HEK293 (cell line): ENCODE measurements around the gene DUS1L.

Source experiments
- PRDM6 ChIP-seq: fragments of 450-650 bp; formaldehyde crosslinking; IDR thresholded peaks from 2 replicates; pipeline ENCODE4 v1.5.1; 2017; ENCODE audit warnings: missing biosample characterization, missing genetic modification characterization
- ZBTB11 ChIP-seq: fragments of 450-650 bp; formaldehyde crosslinking; conservative IDR thresholded peaks from 2 replicates; pipeline ENCODE4 v1.5.1; 2016; ENCODE audit warnings: low read depth, missing biosample characterization, missing genetic modification characterization
- ZNF138 ChIP-seq: fragments of 450-650 bp; formaldehyde crosslinking; IDR thresholded peaks from 2 replicates; pipeline ENCODE4 v1.5.1; 2016; ENCODE audit warnings: missing biosample characterization, missing genetic modification characterization, borderline replicate concordance
- ZNF23 ChIP-seq: fragments of 450-650 bp; formaldehyde crosslinking; IDR thresholded peaks from 2 replicates; pipeline ENCODE4 v1.5.1; 2016; ENCODE audit warnings: missing biosample characterization, missing genetic modification characterization, borderline replicate concordance
- ZNF416 ChIP-seq: fragments of 450-650 bp; formaldehyde crosslinking; IDR thresholded peaks from 2 replicates; pipeline ENCODE4 v1.5.1; 2016; ENCODE audit warnings: missing biosample characterization, missing genetic modification characterization
- ZNF521 ChIP-seq: fragments of 450-650 bp; formaldehyde crosslinking; IDR thresholded peaks from 2 replicates; pipeline ENCODE4 v1.5.1; 2017; ENCODE audit warnings: missing biosample characterization, mild to moderate bottlenecking, missing genetic modification characterization
- ZNF791 ChIP-seq: fragments of 450-650 bp; formaldehyde crosslinking; IDR thresholded peaks from 2 replicates; pipeline ENCODE4 v1.5.1; 2016; ENCODE audit warnings: missing biosample characterization, missing genetic modification characterization
- TF ChIP-seq, protein P1 (sequence below): fragments of 450-650 bp; formaldehyde crosslinking; IDR thresholded peaks from 2 replicates; pipeline ENCODE4 v1.5.1; 2016; ENCODE audit warnings: missing biosample characterization, missing genetic modification characterization
- TF ChIP-seq, protein P2 (sequence below): fragments of 450-650 bp; formaldehyde crosslinking; IDR thresholded peaks from 2 replicates; pipeline ENCODE4 v1.5.1; 2017; ENCODE audit warnings: missing biosample characterization, missing genetic modification characterization
- TF ChIP-seq, protein P3 (sequence below): fragments of 450-650 bp; formaldehyde crosslinking; IDR thresholded peaks from 2 replicates; pipeline ENCODE4 v1.5.1; 2016; ENCODE audit warnings: missing biosample characterization, missing genetic modification characterization

- TF ChIP-seq ZNF416 (no peak), ZBTB11 (tag by site-specific recombination) (no peak), ZNF138 (tag by site-specific recombination) (no peak), ZNF791 (tag by site-specific recombination) (no peak), ZNF23 (tag by site-specific recombination) (no peak), PRDM6 (no peak), ZNF521 (tag by site-specific recombination) (no peak)
- TF ChIP-seq, protein P1, sequence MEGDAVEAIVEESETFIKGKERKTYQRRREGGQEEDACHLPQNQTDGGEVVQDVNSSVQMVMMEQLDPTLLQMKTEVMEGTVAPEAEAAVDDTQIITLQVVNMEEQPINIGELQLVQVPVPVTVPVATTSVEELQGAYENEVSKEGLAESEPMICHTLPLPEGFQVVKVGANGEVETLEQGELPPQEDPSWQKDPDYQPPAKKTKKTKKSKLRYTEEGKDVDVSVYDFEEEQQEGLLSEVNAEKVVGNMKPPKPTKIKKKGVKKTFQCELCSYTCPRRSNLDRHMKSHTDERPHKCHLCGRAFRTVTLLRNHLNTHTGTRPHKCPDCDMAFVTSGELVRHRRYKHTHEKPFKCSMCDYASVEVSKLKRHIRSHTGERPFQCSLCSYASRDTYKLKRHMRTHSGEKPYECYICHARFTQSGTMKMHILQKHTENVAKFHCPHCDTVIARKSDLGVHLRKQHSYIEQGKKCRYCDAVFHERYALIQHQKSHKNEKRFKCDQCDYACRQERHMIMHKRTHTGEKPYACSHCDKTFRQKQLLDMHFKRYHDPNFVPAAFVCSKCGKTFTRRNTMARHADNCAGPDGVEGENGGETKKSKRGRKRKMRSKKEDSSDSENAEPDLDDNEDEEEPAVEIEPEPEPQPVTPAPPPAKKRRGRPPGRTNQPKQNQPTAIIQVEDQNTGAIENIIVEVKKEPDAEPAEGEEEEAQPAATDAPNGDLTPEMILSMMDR (tag by site-specific recombination), result no peak
- TF ChIP-seq, protein P2, sequence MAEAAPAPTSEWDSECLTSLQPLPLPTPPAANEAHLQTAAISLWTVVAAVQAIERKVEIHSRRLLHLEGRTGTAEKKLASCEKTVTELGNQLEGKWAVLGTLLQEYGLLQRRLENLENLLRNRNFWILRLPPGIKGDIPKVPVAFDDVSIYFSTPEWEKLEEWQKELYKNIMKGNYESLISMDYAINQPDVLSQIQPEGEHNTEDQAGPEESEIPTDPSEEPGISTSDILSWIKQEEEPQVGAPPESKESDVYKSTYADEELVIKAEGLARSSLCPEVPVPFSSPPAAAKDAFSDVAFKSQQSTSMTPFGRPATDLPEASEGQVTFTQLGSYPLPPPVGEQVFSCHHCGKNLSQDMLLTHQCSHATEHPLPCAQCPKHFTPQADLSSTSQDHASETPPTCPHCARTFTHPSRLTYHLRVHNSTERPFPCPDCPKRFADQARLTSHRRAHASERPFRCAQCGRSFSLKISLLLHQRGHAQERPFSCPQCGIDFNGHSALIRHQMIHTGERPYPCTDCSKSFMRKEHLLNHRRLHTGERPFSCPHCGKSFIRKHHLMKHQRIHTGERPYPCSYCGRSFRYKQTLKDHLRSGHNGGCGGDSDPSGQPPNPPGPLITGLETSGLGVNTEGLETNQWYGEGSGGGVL (tag by site-specific recombination), result no peak
- TF ChIP-seq, protein P3, sequence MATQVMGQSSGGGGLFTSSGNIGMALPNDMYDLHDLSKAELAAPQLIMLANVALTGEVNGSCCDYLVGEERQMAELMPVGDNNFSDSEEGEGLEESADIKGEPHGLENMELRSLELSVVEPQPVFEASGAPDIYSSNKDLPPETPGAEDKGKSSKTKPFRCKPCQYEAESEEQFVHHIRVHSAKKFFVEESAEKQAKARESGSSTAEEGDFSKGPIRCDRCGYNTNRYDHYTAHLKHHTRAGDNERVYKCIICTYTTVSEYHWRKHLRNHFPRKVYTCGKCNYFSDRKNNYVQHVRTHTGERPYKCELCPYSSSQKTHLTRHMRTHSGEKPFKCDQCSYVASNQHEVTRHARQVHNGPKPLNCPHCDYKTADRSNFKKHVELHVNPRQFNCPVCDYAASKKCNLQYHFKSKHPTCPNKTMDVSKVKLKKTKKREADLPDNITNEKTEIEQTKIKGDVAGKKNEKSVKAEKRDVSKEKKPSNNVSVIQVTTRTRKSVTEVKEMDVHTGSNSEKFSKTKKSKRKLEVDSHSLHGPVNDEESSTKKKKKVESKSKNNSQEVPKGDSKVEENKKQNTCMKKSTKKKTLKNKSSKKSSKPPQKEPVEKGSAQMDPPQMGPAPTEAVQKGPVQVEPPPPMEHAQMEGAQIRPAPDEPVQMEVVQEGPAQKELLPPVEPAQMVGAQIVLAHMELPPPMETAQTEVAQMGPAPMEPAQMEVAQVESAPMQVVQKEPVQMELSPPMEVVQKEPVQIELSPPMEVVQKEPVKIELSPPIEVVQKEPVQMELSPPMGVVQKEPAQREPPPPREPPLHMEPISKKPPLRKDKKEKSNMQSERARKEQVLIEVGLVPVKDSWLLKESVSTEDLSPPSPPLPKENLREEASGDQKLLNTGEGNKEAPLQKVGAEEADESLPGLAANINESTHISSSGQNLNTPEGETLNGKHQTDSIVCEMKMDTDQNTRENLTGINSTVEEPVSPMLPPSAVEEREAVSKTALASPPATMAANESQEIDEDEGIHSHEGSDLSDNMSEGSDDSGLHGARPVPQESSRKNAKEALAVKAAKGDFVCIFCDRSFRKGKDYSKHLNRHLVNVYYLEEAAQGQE (tag by site-specific recombination), result no peak
These were observed 5.6 kb downstream of the DUS1L start for GRCh38 chr17:82060001-82060380.
